Airway epithelial cell (primary cell): ENCODE data around the gene C2orf72. TPM values are rescaled to one million over a fixed set of nuclear protein-coding genes. Genes with fewer than 3 reads are reported as not detected.

Experiments used
- total RNA-seq: library from RNA; depleted of rRNA; stranded (reverse); fragments of >200 nt; gene quantifications from 2 replicates; pipeline ENCODE4 v1.2.3, GENCODE V29; 2015

Gene C2orf72
- not detected in 2 replicates for total RNA-seq

DNA sequence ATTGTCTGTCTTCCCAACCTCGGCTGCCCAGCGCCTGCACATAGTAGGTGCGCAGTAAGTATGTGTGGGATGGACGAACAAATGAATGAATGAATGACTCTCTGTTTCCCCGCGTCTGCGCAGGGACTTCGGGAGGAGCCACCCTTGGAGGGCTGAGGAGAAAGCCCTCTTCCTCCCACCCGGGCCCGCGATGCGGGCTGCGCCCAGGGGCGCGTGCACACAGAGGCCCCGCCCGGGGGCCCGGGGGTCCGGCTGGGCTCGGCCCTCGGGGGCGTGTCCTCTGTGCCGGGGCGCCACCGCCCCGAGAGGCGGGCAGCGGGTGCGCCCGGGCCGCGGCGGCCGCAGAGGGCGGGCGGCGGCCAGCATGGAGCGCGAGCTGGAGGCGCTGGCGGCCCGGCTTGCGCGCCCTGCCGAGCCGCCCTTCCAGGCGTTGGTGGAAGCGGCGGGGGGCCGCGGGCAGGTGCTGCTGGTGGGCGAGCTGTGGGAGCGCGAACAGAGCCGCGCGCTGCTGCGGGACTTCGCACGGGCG, at the start of gene C2orf72:
C2orf72 (plus strand) TSS at position 322 of the 529 bp plus-strand sequence; CDS start at position 365, 43 bp downstream.

DNA sequence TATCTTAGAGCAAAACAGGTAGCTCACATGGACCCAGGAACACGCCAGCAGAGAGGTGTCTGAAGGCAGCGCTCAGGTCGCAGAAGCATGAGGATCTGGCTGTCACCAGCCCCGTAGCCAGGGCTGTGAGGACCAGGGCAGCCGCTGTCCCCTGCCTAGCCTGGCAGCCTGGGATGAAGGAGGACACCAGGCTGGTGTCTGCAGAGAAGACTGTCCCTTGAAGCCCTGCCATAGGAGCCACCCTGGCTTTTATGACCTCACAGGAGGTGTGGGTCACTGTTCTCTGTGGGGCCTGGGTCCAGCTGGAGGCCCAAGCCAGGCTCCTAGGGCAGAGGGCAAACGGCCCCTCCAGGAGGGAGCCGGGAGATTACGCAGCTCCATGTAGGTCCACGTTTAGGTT, 41.5 kb upstream of the C2orf72 start, which contains the start of gene SPATA3:
SPATA3 (plus strand) TSS at position 301 of the 400 bp plus-strand sequence. CDS start 113 bp downstream, outside the sequence.

DNA sequence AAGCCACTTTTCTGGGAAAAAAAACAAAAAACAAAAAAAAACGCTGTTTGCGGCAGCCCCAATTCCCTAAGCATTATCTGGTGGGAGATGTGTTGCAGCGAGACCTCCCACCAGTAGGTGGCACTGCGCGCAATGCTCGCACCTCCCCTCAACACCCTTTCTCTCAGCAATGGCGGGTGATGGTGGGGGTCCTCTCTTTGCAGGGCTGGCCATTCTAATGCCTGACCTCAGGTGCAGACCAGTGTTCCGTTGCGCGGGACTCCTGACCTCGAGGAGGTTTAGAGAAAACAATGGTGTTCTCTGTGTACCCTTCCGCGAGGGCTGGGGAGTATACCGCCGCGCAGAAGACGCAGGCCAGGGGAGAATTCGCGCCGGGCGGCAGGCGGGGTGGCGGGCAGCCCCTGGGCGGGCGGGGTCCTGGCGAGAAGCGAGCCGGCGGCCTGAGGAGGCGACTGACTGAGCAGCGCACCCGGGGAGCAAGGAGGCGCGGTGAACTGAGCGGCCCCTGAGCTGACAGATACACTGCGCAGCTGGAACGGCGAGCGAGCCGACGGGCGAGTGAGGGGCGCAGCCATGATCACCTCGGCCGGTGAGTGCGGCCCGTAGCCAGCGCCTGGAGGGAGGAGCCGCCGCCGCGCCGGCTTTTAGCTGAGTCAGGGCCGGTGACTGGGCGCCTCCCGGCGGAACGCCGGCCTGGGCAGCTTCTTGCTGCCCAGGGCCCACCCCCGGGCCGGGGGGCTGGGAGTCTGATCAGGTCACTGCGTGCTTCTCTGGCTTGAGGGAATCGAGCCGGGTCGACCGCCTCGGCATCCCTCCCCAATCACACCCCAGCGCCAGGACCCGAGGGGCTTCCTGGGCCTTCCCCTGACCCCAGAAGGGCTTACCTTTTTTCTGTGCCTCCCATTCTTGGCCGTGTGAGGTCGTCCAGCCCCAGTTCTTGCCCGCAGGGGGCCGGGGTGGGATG, 19.4 kb downstream of the C2orf72 start, which contains the start of gene PSMD1:
PSMD1 (plus strand) TSS at position 415 of the 964 bp plus-strand sequence; CDS start at position 574, 159 bp downstream.

Other genes with a start within 250 kb of the C2orf72 start
- 13.5 and 24.5 TPM in 2 replicates for gene ITM2C, start 172.6 kb upstream of the C2orf72 start, total RNA-seq
- gene GPR55, start 112.3 kb upstream of the C2orf72 start, total RNA-seq = not detected in 2 replicates
- not detected in 2 replicates for gene SPATA3, start 41.4 kb upstream of the C2orf72 start, total RNA-seq
- gene PSMD1, start 19.3 kb downstream of the C2orf72 start, total RNA-seq = 94.0 and 102 TPM in 2 replicates
- 0.05 TPM in 1 of 2 replicates, not detected in the other for gene HTR2B, start 87.5 kb downstream of the C2orf72 start, total RNA-seq
- gene ARMC9, start 161.1 kb downstream of the C2orf72 start, total RNA-seq = 10.4 and 13.5 TPM in 2 replicates